ENCODE measurements around the gene CYB5R3. TPM values are rescaled to one million over a fixed set of nuclear protein-coding genes. Genes with fewer than 3 reads are reported as not detected.
"Not testable (repeated sequence)": the region's sequence is repeated elsewhere in the genome, so short reads cannot be mapped to it uniquely, and the experiment has no call there.

Gene CYB5R3
- total RNA-seq, 1 experiment from 2014 or later = 86.8 TPM

DNA sequence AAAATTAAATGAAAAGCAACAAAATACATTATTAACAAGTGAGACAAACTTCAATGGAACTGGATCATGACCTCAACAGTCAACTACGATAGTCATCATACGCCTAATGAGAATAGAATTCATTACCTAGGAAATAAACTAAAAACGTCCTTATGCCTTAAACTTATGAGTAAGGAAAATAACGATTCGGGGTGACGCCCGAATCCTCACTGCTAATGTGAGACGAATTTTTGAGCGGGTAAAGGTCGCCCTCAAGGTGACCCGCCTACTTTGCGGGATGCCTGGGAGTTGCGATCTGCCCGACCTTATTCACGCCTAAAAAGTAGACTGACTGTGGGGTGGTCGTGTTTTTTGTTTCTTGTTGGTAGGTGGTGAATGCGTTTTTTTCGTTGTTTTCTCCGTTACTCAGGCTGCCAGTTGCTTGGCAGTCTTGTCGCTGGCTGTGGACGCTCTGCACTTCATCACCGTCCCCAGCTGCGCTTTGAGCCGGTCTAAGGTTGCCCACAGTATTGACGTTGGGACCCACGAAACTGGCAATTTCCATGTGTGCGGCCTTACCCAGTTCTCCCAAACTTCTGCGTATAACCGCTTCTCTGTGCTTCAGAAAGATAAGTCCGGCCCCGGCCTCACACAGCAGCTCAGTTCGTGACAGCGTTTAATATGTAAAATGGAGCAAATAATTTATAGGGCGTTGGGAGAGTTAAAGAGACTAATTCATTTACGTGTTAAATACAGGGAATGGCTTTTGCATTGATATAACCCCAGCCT is 33.9 kb downstream of the CYB5R3 start:
- peak overlapping the region; percentile 11; the same call in 1 of the 2 replicates for H3K4me3 ChIP-seq (ENCODE audit: insufficient read depth, low read depth, low read length)

DNA sequence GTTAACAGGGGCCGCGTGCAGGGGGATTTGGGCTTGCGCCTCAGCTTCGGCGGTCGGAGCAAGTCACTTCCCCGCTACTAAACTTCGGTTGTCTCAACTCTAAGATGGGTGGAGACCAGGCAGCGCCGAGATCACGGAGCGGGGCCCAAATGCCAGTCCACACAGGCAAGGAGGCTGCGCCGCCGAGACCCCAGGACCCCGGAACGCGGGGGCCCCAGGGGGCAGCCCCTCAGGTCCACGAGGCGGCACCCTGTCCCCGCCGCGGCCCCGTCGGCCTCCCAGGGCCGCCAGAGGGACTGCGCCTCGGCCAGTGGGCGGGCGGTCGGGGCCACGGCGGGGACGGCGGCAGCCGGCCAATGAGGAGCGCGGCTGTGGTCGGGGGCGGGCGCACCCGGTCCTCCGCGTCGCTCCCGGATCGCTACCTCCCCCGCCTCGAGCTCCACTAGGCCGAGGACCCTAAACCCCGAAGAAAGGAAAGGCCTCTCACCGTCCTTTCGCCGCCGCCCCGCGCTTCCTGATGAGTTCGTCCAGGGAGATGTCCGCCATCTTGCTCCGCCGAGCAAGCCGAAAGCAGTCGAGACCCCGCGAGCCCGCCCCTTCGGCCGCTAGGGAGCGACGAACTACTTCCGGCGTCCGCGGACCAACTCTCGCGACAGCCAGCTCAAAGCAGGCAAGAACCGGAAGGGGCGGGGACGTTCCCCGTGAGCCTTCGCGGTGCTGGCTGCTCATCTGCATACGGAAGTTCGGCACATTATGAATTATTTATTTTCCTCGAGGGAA is 34.7 kb downstream of the CYB5R3 start, which contains the start of gene POLDIP3:
TSS of gene POLDIP3 (minus strand) at position 572 of the 780 bp plus-strand sequence. CDS start at position 546, 26 bp downstream.
- H3K4me3 ChIP-seq (ENCODE audit: insufficient read depth, low read depth, low read length) = peak within 1 kb of the TSS; percentile 89
- H3K27me3 ChIP-seq (ENCODE audit: control insufficient read depth, insufficient read depth, low read length) = no peaks in the 10 kb centered on the region
- peak; percentile 97 for DNase-seq
- no peaks in the 10 kb centered on the region; the same call in 1 of the 2 replicates for H3K36me3 ChIP-seq (replicated peaks; ENCODE audit: control insufficient read depth, insufficient read depth, low read length)

More for the DNA sequence above, 33.9 kb downstream of the CYB5R3 start:
- Histone ChIP-seq H3K27me3 (ENCODE audit: control insufficient read depth, insufficient read depth, low read length) (no peaks in the 10 kb centered on the region), H3K36me3 (replicated peaks; ENCODE audit: control insufficient read depth, insufficient read depth, low read length) (no peaks in the 10 kb centered on the region; the same call in none of the 2 replicates)
- peak; percentile 91 for DNase-seq

DNA sequence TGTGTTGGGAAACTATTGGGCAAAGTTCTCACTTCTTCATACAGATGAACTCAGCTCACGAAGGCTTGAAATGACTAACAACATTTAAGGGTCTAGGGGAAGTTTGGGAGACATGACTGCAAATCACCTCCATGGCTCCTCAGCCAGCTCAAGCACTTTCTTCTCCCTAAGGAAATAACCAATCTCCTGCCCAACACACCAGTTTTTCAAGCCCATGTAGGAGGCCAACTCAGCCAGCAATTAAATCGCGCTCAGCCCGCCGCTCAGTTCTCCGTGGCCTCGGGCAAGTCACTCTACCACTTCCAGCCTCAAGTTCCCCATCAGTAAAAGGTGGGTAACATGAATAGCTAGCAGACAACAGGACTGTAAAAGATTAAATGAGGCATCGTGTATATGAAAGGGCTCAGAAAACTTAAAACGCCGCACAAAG is 35.3 kb downstream of the CYB5R3 start:
- DNase-seq = no peak
- no peaks in the 10 kb centered on the region for H3K27me3 ChIP-seq (ENCODE audit: control insufficient read depth, insufficient read depth, low read length)
- H3K36me3 ChIP-seq (replicated peaks; ENCODE audit: control insufficient read depth, insufficient read depth, low read length) = no peaks in the 10 kb centered on the region; the same call in none of the 2 replicates
- peak overlapping the region; percentile 89 for H3K4me3 ChIP-seq (ENCODE audit: insufficient read depth, low read depth, low read length)

DNA sequence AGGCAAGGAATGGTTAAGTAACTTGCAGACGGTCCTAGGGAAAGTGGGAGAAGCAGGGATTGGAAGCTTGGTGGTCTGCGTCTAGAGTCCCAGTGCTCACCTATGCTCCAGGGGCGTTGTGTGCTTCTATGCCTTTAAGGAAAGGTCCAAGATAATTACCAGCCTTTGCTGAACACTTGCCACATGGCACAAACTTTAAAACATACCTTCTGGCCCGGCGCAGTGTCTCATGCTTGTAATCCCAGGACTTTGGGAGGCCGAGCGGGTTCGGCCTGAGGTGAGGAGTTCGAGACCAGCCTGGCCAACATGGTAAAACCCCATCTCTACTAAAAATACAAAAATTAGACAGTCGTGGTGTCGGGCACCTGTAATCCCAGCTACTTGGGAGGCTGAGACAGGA is 36.9 kb downstream of the CYB5R3 start:
- peaks cover 4% of the 10 kb centered on the region for H3K36me3 ChIP-seq (replicated peaks; ENCODE audit: control insufficient read depth, insufficient read depth, low read length)
- DNase-seq = no peak
- no peak overlapping the region for H3K4me3 ChIP-seq (ENCODE audit: insufficient read depth, low read depth, low read length)

DNA sequence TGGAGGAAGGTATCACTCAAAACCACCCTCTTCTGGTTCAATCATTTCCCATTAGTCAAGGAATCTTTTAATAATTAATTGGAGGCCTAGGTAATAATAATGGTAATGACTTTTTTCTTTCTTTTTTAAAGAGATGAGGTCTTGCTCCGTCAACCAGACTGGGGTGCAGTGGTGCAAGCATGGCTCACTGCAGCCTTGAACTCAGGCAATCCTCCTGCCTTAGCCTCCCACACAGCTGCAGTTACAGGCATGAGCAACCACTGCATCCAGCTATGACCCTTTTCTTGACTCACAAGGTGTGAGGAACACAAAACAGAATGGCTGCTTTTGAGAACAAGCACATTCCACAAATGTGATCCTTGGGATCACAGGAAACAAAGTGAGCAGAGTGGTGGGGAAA is 38.1 kb downstream of the CYB5R3 start:
- DNase-seq = no peak
- H3K27me3 ChIP-seq (ENCODE audit: control insufficient read depth, insufficient read depth, low read length) = no peaks in the 10 kb centered on the region
- no peak overlapping the region for H3K4me3 ChIP-seq (ENCODE audit: insufficient read depth, low read depth, low read length)
- H3K36me3 ChIP-seq (replicated peaks; ENCODE audit: control insufficient read depth, insufficient read depth, low read length) = peaks cover 4% of the 10 kb centered on the region

More for the DNA sequence above, 36.9 kb downstream of the CYB5R3 start:
- H3K27me3 ChIP-seq (ENCODE audit: control insufficient read depth, insufficient read depth, low read length) = no peaks in the 10 kb centered on the region

DNA sequence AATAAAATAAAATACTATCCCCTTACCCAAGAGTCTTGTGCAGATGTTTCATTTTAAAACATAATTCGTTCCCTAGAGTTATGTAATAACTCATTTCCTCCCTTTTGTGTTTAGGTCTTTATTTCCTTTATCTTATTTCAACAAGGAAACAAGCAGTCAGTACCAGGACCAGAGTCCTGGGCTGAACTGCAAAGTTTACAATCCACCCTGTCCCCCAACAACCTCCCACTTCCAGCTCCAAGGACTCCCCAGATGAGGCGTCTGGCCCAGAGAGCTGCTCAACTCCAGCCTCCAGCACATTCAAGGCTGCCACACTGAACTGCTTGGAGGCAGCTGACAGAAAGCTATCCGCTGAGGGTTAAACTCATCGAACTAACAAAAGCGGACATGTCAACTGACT is 39.0 kb downstream of the CYB5R3 start:
- Histone ChIP-seq H3K27me3 (ENCODE audit: control insufficient read depth, insufficient read depth, low read length) (no peaks in the 10 kb centered on the region), H3K36me3 (replicated peaks; ENCODE audit: control insufficient read depth, insufficient read depth, low read length) (peaks cover 4% of the 10 kb centered on the region), H3K4me3 (ENCODE audit: insufficient read depth, low read depth, low read length) (no peak overlapping the region)
- DNase-seq = no peak

DNA sequence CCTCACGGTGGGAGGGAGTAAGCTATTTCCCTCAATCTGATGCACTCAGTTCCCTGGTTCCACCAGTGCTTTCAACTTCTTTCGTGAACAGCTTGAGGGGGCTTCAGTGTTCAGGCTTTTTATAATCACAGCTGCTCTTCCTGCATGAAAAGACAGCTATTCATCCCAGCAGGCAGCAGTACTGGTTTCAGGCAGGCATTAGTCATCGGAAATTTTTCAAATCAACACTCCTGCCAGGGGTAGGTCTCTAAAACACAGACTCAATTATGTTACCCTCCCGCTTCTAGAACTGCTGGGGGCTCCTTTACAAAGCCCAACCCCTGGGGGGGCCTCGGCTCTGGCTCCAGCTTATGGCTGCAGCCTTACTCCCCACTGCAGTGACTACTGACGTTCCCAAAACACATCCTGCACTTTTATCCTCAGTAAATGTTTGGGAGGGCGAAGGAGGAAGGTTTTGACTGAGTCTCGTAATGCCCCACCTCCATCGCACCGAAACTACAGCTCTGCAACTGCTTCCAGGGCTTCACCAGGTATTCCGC is 40.3 kb downstream of the CYB5R3 start:
- Histone ChIP-seq H3K27me3 (ENCODE audit: control insufficient read depth, insufficient read depth, low read length) (no peaks in the 10 kb centered on the region), H3K36me3 (replicated peaks; ENCODE audit: control insufficient read depth, insufficient read depth, low read length) (peaks cover 5% of the 10 kb centered on the region), H3K4me3 (ENCODE audit: insufficient read depth, low read depth, low read length) (no peak overlapping the region)
- no peak for DNase-seq

DNA sequence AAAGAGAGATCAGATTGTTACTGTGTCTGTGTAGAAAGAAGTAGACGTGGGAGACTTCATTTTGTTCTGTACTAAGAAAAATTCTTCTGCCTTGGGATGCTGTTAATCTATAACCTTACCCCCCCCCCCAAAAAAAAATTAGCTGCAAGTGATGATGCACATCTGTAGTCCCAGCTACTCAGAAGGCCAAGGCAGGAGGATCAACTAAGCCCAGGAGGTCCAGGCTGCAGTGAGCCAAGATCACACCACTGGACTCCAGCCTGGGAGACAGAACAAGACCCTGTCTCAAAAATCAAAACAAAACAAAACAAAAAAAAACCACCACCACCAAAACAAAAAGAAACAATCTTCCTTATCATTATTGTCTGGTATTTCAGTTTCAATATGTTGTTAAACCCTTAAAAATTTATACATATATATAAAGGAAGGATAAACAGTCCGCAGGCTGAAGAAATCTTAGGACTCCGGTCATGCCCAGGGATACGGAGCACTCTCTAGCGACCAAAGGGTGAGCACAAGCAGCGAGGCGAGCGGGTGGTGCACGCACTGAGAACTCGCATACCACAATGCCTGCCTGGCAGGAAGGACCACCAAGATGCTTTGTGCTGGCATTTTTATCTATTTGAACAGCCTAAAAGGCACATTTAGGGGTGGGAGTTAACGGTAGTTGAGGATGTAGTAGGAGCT is 40.9 kb downstream of the CYB5R3 start:
- DNase-seq = no peak
- H3K27me3 ChIP-seq (ENCODE audit: control insufficient read depth, insufficient read depth, low read length) = no peaks in the 10 kb centered on the region
- no peak overlapping the region for H3K4me3 ChIP-seq (ENCODE audit: insufficient read depth, low read depth, low read length)
- peaks cover 5% of the 10 kb centered on the region for H3K36me3 ChIP-seq (replicated peaks; ENCODE audit: control insufficient read depth, insufficient read depth, low read length)

DNA sequence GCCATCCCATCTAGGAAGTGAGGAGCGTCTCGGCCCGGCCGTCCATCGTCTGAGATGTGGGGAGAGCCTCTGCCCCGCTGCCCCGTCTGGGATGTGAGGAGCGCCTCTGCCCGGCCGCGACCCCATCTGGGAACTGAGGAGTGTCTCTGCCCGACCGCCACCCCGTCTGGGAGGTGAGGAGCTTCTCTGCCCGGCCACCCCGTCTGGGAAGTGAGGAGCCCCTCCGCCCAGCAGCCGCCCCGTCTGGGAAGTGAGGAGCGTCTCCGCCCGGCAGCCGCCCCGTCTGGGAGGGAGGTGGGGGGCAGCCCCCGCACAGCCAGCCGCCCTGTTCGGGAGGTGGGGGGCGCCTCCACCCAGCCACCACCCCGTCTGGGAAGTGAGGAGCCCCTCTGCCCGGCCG is 41.6 kb downstream of the CYB5R3 start:
- not testable (repeated sequence) for H3K4me3 ChIP-seq (ENCODE audit: insufficient read depth, low read depth, low read length); H3K27me3 ChIP-seq (ENCODE audit: control insufficient read depth, insufficient read depth, low read length); H3K36me3 ChIP-seq (replicated peaks; ENCODE audit: control insufficient read depth, insufficient read depth, low read length); DNase-seq

DNA sequence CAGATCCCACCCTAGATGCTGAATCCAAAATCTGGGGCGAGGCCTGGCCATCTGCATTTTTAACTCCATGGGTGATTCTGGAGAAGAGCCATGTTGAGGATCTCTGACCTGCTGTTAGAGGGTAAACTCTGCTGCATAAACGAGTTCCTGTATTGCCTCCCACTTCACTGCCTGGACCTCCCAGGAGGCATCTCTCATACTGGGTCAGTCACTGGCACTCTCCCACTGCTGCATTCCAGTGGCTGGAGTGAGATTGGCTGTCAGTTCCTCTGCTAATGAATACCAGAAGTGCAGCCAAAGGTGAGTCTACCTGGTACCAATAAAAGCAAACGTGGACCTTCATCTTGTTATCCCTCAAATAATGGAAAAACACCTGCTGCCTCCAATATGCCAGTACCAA is 44.8 kb downstream of the CYB5R3 start:
- Histone ChIP-seq H3K36me3 (replicated peaks; ENCODE audit: control insufficient read depth, insufficient read depth, low read length) (peaks cover 22% of the 10 kb centered on the region), H3K27me3 (ENCODE audit: control insufficient read depth, insufficient read depth, low read length) (no peaks in the 10 kb centered on the region), H3K4me3 (ENCODE audit: insufficient read depth, low read depth, low read length) (no peak overlapping the region)
- no peak for DNase-seq

DNA sequence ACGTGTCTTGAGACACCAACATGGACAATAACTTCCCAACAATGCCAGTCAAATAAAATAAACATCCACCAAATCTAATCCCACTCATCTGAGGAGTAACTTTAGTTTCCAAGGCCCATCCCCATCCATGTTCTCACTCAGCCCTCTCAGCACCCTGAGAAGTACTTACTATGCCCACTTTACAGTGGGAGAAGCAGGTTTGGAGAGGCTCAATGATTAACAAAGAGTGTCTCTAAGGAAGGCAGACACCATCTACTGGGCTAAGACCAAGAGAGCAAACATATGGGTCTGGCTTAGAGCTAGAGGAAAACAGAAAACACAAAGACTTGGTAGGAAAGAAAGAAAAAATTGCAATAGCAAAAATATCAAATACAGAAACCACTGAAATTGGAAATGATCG is 45.8 kb downstream of the CYB5R3 start:
- H3K36me3 ChIP-seq (replicated peaks; ENCODE audit: control insufficient read depth, insufficient read depth, low read length) = peaks cover 25% of the 10 kb centered on the region
- no peak for DNase-seq
- no peaks in the 10 kb centered on the region for H3K27me3 ChIP-seq (ENCODE audit: control insufficient read depth, insufficient read depth, low read length)
- H3K4me3 ChIP-seq (ENCODE audit: insufficient read depth, low read depth, low read length) = no peak overlapping the region

DNA sequence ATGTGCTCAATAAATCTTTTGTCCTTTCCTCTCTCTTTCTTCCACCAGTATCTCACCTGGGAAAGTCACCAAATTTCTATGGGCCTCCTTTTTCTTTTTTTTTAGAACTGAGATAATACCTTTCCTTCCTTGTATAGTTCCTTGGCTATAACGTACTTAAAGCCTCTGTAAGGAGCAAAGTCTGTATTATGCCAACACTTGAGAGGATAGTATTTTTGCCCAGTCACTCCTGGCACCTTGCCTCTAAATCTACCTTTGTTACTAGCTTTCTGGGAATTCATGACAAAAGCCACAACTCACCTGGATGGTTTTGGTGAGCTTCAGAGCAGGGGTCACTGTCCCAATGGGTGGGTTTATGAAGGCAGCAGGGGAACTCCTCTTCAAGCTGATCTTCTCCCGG is 46.7 kb downstream of the CYB5R3 start:
- H3K36me3 ChIP-seq (replicated peaks; ENCODE audit: control insufficient read depth, insufficient read depth, low read length) = peaks cover 26% of the 10 kb centered on the region
- H3K4me3 ChIP-seq (ENCODE audit: insufficient read depth, low read depth, low read length) = no peak overlapping the region
- H3K27me3 ChIP-seq (ENCODE audit: control insufficient read depth, insufficient read depth, low read length) = no peaks in the 10 kb centered on the region
- no peak for DNase-seq

DNA sequence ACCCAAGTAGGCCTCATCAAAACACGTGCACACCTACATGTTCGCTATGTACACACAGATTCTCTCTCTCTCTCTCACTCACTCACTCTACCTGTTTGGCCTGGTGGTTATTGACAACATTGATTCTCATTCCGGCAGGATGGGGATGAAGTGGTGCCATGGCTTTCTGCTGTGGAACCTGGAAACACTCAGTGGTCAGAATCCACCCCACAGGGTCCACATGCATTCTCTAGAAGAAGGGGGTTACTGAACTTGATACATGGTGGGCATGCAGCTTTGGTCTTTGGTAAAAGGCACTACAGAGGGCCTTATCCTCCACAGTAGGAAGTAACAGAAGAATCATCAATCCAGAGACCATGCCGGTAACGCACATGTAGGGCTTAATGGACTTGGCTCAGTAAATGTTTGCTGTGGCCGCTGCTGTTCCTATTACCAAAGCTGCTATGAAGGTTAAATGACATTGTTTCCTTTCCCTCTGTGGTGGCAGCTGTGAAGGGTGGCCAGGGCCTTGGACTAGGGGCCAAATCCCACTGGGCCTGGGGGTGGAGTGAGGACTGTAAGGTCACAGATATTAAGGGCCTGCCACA is 47.2 kb downstream of the CYB5R3 start:
- no peak for DNase-seq
- Histone ChIP-seq H3K27me3 (ENCODE audit: control insufficient read depth, insufficient read depth, low read length) (no peaks in the 10 kb centered on the region), H3K4me3 (ENCODE audit: insufficient read depth, low read depth, low read length) (no peak overlapping the region), H3K36me3 (replicated peaks; ENCODE audit: control insufficient read depth, insufficient read depth, low read length) (peaks cover 30% of the 10 kb centered on the region)
